GM19239 (cell line): ENCODE measurements around the gene TRIO.

Source experiments
- DNase-seq: peaks from one replicate; pipeline ENCODE4 v3.0.0; 2011; ENCODE audit warnings: low spot score; ENCODE audit not compliant: insufficient read length
- FAIRE-seq: peaks from 2 replicates; lab custom pipeline; 2011; peaks lifted over from hg19 to GRCh38; lab: Jason Lieb, UNC

Gene TRIO

DNA sequence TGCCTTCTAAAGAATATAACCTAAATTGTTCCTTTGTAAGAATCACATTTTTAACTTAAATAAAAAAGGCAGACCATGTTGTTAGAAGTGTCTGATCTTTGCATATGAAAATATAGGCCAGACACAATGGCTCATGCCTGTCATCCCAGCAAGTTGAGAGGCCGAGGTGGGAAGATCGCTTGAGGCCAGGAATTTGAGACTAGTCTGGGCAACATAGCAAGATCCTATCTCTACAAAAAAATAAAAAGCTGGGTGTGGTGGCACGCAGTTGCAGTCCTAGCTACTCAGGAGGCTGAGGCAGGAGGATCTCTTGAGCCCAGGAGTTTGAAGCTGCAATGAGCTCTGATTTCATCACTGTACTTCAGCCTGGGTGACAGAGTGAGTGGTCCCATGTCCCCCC is 37.3 kb downstream of the TRIO start:
- no peak for DNase-seq
- FAIRE-seq = no peak

DNA sequence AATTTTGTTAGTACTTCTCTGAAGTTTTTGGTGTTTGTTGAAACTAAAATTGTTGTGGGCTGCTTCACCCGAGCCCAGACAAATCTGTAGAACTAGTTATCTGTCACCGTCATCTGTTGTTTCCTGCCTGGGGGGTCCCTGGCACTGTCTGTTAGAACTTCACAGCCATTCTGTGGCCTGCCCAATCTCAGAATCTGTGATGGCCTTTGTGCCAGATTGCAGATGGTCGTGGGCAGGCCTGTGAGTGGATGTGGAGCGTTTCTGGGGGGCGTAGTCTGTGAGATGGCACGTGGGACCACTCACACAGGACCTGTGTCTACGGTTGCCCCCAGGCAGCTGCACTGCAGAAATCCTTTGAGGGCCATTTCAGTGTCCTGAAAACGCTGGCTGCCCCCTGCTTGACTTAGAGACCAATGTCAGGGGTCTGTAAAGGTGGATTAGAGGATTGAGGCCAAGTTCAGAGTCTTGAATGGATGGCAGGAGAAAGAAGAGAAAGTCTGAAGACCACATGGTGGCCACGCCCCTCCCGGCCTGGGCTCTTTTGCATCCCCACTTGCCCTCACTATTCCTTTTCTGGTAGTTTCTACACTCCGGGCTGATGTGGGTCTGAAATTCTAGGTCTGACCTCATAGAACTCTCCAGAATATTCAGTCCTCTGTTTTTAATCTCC is 38.3 kb downstream of the TRIO start:
- DNase-seq (no peak), FAIRE-seq (no peak)

DNA sequence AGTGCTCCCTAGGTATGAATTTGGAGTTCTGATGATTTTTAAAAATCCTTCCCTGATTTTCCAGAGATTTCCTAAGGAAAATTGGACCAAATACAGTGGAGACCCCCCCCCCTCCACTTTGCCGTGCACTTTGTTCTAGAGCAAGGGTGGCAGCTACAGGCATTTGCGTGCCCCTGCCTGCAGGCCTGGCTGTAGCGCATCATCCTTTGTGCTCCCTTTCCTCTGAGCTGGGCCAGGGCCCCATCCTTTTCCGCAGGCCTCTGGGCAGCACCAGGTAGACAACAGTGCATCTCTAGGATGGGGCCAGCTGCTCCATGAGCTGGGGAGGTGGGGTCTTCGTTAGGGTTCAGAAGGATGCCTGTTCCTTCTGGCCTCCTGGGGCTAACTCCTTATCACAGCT is 39.6 kb downstream of the TRIO start:
- DNase-seq (no peak), FAIRE-seq (no peak)

GRCh38 chr5:14183187-14183939 is 40.2 kb downstream of the TRIO start:
- FAIRE-seq (no peak), DNase-seq (no peak)

DNA sequence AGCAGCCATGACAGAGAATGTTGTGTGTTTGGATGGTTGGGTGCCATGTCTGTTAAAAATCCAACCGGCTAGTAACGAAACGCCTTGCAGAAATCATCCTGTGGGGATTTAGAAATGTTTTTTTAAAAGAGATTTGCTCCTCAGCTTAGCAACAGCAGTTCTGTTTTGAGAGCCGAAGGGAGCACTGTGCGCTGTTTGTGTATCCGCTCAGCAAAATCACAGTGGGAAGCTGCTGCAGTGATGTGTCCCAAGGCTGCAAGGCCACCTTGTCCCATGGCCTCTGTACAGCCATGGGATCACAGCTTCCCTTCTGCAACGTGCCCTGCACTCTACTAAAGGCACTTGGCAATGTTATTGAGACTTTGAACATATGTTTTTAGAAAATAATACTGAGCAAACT is 40.9 kb downstream of the TRIO start:
- FAIRE-seq = no peak
- no peak for DNase-seq

GRCh38 chr5:14184725-14185124 is 41.6 kb downstream of the TRIO start:
- DNase-seq (no peak), FAIRE-seq (no peak)

- DNase-seq (no peak), FAIRE-seq (no peak)
These were observed 42.4 kb downstream of the TRIO start for GRCh38 chr5:14185326-14186058.

DNA sequence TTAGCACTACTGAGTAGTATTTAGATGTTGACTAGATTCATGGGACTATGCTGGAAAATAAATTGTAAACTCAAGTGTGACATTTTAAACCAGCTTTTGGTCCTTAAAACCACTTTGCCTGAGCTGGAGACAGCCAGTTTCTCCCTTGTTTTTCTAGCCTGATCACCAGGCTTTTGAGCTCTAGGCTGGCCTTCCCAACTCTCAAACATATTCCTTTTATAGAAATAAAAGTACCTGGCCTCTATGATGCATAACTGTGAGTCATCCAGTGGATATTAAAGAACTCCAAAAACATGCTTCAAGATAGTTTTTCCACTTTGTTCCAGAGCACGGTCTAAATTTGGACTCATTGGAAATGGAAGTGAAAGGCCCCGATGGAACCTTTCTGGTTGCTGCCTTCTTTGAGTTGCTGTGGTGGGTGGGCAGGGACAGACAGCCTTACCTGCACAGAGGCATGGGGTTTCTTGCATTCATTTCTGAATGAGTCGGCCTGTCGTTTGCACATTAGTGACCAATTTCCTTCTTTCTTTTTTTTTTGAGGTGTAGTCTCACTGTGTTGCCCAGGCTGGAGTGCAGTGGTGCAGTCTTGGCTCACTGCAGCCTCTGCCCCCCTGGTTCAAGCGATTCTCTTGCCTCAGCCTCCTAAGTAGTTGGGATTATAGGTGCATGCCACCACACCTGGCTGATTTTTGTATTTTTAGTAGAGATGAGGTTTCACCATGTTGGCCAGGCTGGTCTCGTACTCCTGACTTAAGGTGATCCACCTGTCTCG is 43.1 kb downstream of the TRIO start:
- FAIRE-seq (no peak), DNase-seq (no peak)

- FAIRE-seq (no peak), DNase-seq (no peak)
These were observed 44.0 kb downstream of the TRIO start for GRCh38 chr5:14187157-14187556.

DNA sequence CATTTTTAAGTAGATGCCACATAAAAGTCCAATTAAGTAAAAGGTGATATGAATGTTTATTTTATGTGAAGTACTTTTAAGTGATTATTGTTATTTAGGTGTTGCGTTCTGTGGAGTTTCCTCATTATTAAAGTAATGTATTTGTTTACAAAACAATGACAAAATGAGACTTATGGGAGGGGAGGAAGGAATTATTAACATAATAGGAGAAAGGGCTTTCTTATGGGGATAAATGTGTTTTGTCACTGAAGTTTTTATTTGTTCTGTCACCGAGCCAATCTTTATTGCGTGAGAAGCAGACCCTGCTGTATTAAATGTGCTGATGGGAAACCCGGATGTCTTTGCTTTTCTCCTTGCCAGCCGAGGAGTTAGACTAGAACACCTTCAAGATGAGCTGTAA is 44.5 kb downstream of the TRIO start:
- FAIRE-seq = no peak
- no peak for DNase-seq

DNA sequence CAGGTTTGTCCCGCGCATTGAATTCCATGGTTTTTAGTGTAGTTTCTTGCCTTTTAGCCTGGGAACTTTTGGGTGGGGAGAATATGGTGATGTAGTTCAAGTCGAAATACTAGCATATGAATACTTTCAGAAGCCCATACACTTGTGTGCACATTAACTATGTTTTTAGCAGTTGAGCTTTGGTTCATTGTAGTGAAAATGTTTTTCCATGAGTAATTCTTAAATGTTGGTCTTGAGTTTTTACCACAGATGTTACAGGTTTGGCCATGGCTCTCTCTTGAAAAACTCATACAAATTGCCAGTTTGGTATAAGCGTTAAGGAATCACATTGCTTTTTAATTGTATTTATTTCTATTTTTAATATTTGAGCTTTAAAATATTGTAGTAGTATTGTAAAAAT is 45.6 kb downstream of the TRIO start:
- no peak for DNase-seq
- FAIRE-seq = no peak

DNA sequence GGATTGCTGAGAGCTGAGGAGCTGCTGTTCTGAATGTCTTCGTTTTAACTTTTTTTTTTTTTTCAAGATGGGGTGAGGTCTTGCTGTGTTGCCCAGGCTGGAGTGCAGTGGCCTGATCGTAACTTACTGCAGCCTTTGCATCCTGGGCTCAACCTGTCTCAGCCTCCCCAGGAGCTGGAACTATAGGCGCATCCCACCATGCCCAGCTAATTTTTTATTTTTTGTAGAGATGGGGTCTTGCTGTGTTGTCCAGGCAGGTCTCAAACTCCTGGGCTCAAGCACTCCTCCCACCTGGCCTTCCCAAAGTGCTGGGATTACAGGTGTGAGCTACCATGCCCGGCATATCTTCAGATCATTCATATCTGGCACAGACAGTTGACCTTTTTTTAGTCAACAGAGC is 46.5 kb downstream of the TRIO start:
- DNase-seq (no peak), FAIRE-seq (no peak)

- DNase-seq (no peak), FAIRE-seq (no peak)
These were observed 47.3 kb downstream of the TRIO start for GRCh38 chr5:14190194-14191164.

GRCh38 chr5:14191325-14191724 is 48.2 kb downstream of the TRIO start:
- DNase-seq (no peak), FAIRE-seq (no peak)

- FAIRE-seq (no peak), DNase-seq (no peak)
These were observed 50.4 kb downstream of the TRIO start for GRCh38 chr5:14193496-14193895.

- FAIRE-seq (no peak), DNase-seq (no peak)
These were observed 52.4 kb downstream of the TRIO start for GRCh38 chr5:14195588-14195987.

GRCh38 chr5:14197056-14197455 is 53.9 kb downstream of the TRIO start:
- DNase-seq (no peak), FAIRE-seq (no peak)

GRCh38 chr5:14199902-14200301 is 56.8 kb downstream of the TRIO start:
- no peak for FAIRE-seq

DNA sequence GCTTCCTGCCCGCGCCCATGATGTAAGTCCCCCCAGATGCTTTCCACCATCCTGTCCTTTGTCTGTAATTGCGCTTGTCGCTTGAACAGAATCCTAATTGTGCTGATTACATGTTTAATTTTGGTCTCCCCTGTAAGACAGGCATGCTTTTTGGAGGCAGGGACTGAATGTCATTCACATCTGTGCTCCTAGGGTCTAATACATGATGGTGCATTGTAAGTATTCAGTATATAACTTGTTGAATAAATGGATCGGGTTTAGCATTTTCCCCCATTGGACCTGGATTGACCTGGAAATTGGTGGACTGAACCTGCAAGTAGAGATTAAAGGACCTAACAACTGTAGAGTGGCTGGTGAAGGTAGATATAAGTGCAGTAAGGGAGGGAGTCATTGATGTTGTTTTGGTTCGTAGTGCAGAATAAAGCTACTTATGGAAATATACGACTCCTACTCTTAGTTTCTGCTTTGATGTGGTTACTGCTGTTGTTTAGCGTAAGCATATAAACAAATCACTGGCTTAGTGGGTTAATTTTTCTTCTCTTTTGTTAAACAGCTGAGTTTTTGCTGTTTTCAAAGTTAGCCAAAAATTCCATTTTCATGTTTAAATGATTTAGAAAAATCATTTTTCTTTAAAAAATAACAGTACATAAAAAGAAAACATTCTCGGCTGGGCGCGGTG is 57.3 kb downstream of the TRIO start:
- no peak for DNase-seq
- no peak for FAIRE-seq

More at GRCh38 chr5:14199902-14200301, 56.8 kb downstream of the TRIO start:
- no peak for DNase-seq
